ENCODE results near the gene EFNA5.

- TF ChIP-seq CTCF (conservative IDR thresholded peaks at IDR 0.05) (no peak), EZH2 (IDR thresholded peaks at IDR 0.05; ENCODE audit: low read depth) (no peak)
Observed at GRCh38 chr5:107712359-107712870, 41.7 kb upstream of the EFNA5 start.

All from PC-9 (cell line).